ENCODE measurements around the gene TUSC2. TPM values are rescaled to one million over a fixed set of nuclear protein-coding genes. Genes with fewer than 3 reads are reported as not detected.
A peak's percentile ranks its signal among the peaks of the same experiment; 100 is the strongest.

The TUSC2 gene
- total and polyA plus RNA-seq, 12 donors = 28.8 to 64.3 (median 34.4) TPM

DNA sequence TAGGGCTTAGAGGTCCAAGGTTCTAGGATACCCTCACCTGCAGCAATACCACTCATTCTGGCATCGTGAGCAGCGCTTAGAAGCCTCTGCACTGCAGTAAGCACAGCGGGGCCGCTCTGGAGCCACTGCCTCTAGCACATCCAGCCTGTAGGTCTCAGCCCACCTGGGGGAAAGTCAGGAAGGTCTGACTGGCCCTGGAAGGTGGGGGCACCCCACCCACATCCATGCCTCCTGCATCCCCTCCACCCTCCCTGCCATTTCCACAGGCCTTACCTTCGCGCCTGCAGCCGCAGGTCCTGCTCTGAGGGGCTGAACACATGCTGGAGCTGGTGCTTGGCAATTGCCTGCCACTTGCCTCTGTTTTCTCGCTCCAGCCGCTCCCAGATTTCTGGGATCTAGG is 13.5 kb upstream of the TUSC2 start:
- Histone ChIP-seq H3K27ac (peak overlapping the region in 1 of 5 donors; percentile 92), H3K9me3 (replicated peaks in 1 of 3) (no peaks in the 10 kb centered on the region), H3K27me3 (no peaks in the 10 kb centered on the region), H3K36me3 (replicated peaks in 1 of 2) (no peaks in the 10 kb centered on the region), H3K4me1 (replicated peaks in 1 of 2) (peaks cover 16 to 25% of the 10 kb centered on the region in 2 donors), H3K4me3 (peak overlapping the region in 1 of 4 donors; percentile 64)
- TF ChIP-seq, protein P1, sequence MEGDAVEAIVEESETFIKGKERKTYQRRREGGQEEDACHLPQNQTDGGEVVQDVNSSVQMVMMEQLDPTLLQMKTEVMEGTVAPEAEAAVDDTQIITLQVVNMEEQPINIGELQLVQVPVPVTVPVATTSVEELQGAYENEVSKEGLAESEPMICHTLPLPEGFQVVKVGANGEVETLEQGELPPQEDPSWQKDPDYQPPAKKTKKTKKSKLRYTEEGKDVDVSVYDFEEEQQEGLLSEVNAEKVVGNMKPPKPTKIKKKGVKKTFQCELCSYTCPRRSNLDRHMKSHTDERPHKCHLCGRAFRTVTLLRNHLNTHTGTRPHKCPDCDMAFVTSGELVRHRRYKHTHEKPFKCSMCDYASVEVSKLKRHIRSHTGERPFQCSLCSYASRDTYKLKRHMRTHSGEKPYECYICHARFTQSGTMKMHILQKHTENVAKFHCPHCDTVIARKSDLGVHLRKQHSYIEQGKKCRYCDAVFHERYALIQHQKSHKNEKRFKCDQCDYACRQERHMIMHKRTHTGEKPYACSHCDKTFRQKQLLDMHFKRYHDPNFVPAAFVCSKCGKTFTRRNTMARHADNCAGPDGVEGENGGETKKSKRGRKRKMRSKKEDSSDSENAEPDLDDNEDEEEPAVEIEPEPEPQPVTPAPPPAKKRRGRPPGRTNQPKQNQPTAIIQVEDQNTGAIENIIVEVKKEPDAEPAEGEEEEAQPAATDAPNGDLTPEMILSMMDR (IDR thresholded peaks at IDR 0.05) = no peak
- no peak for DNase-seq
- intact Hi-C loops (cut with DNase I) = no loop called here
- WGBS, 4 donors = 83 to 98% (median 92%) methylated on average over 8 to 9 of the region's 9 CpGs

DNA sequence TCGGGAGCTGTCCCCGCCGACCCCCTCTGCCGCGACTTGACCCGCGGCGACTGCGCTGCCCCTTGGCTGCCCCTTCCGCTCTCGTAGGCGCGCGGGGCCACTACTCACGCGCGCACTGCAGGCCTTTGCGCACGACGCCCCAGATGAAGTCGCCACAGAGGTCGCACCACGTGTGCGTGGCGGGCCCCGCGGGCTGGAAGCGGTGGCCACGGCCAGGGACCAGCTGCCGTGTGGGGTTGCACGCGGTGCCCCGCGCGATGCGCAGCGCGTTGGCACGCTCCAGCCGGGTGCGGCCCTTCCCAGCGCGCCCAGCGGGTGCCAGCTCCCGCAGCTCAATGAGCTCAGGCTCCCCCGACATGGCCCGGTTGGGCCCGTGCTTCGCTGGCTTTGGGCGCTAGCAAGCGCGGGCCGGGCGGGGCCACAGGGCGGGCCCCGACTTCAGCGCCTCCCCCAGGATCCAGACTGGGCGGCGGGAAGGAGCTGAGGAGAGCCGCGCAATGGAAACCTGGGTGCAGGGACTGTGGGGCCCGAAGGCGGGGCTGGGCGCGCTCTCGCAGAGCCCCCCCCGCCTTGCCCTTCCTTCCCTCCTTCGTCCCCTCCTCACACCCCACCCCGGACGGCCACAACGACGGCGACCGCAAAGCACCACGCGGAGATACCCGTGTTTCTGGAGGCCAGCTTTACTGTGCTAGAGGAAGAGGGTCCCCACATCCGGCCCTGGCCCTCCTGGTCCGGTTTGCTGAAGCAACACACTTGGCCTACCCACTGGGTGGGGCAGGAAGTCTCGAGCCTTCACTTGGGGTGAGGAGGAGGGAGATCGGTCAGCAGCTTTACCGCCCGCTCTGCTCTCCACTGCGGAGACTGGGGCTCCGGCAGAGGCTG is 12.7 kb upstream of the TUSC2 start, which contains the start of gene RASSF1:
TSS of gene RASSF1 (minus strand) at position 389 of the 882 bp plus-strand sequence. CDS start at position 358, 31 bp downstream.
- no peaks in the 10 kb centered on the region for H3K9me3 ChIP-seq (replicated peaks in 1 of 3)
- H3K4me1 ChIP-seq (replicated peaks in 1 of 2) = peaks cover 23 to 31% of the 10 kb centered on the region in 2 donors
- no peaks in the 10 kb centered on the region for H3K27me3 ChIP-seq
- H3K4me3 ChIP-seq = peak within 1 kb of the TSS in 2 of 4 donors; percentile 16 to 64
- H3K36me3 ChIP-seq (replicated peaks in 1 of 2) = no peaks in the 10 kb centered on the region
- 19 to 29% (median 25%) methylated on average over 1 to 85 of the region's 85 CpGs for WGBS, 4 donors
- intact Hi-C loops (cut with DNase I) = no loop called here
- peak in 1 of 2 donors; percentile 38 for TF ChIP-seq POLR2A (IDR thresholded peaks at IDR 0.05)
- TF ChIP-seq, protein P1 (IDR thresholded peaks at IDR 0.05) = no peak
- H3K27ac ChIP-seq = peak within 1 kb of the TSS in 4 of 5 donors; percentile 66 to 98 (median 94)
- peak in 3 of 7 donors; percentile 46 to 54 (median 52) for DNase-seq

DNA sequence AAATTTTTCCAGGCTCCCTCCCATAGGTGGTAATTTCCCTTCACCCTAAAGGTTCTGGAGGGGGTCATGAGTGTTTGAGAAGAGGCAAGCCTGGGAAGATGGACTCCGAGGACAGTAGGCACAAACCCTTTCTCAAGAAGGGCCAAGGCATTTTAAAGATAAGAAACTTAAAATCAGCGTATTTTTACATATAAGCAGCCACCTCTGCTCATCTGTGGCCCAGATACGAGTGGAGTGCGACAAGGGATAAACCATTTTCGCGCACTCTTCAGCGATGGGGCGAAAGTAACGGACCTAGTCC is 12.1 kb upstream of the TUSC2 start:
- 32 to 53% (median 44%) methylated on average over 9 of the region's 9 CpGs for WGBS, 4 donors
- DNase-seq = peak in 1 of 7 donors; percentile 19
- Histone ChIP-seq H3K27me3 (no peaks in the 10 kb centered on the region), H3K4me1 (replicated peaks in 1 of 2) (peaks cover 21 to 31% of the 10 kb centered on the region in 2 donors), H3K27ac (peak overlapping the region in 4 of 5 donors; percentile 66 to 98 (median 94)), H3K4me3 (peak overlapping the region in 2 of 4 donors; percentile 16 to 64), H3K9me3 (replicated peaks in 1 of 3) (no peaks in the 10 kb centered on the region), H3K36me3 (replicated peaks in 1 of 2) (no peaks in the 10 kb centered on the region)
- intact Hi-C loops (cut with DNase I) = no loop called here
- TF ChIP-seq, protein P1 (IDR thresholded peaks at IDR 0.05) = no peak
- no peak for TF ChIP-seq POLR2A (IDR thresholded peaks at IDR 0.05)

DNA sequence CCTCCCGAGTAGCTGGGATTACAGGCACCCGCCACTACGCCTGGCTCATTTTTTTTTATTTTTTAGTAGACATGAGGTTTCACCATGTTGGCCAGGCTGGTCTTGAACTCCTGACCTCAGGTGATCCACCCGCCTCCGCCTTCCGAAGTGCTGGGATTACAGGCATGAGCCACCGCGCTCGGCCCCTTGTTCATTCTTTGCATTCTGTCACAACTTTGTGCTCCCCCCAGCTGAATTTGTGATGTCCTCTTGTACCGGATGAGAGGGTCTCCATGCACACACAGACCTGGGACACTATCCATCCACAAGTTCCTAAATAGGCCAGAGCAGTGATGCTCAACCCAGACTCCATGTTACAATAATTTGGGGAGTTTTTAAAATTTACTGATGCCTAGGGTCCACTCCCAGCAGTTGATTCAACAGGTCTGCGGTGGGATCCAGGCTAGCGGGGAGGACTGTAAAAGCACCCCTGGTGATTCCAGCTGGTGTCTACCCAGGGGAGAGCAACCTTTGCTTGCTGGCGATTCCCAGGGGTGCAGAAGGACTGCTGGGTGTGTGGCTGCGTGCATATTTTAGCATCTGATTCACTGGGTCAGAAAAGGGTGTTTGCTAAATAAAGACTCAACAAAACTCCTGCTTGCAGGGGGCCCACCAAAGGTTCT is 11.6 kb upstream of the TUSC2 start:
- peak overlapping the region in 1 of 4 donors; percentile 64 for H3K4me3 ChIP-seq
- intact Hi-C loops (cut with DNase I) = no loop called here
- TF ChIP-seq POLR2A (IDR thresholded peaks at IDR 0.05) = no peak
- TF ChIP-seq, protein P1 (IDR thresholded peaks at IDR 0.05) = no peak
- H3K4me1 ChIP-seq (replicated peaks in 1 of 2) = peaks cover 21 to 35% of the 10 kb centered on the region in 2 donors
- no peaks in the 10 kb centered on the region for H3K36me3 ChIP-seq (replicated peaks in 1 of 2)
- H3K27ac ChIP-seq = peak overlapping the region in 4 of 5 donors; percentile 66 to 98 (median 94)
- H3K27me3 ChIP-seq = no peaks in the 10 kb centered on the region
- H3K9me3 ChIP-seq (replicated peaks in 1 of 3) = no peaks in the 10 kb centered on the region
- no peak for DNase-seq
- 63 to 81% (median 76%) methylated on average over 10 to 14 of the region's 14 CpGs for WGBS, 4 donors

All from adrenal gland (tissue), 12 donors.